ENCODE measurements around the gene PIGL. TPM values are rescaled to one million over a fixed set of nuclear protein-coding genes. Genes with fewer than 3 reads are reported as not detected.
"Not testable (repeated sequence)": the region's sequence is repeated elsewhere in the genome, so short reads cannot be mapped to it uniquely, and the experiment has no call there.

Gene PIGL
- total RNA-seq, 1 donor from 2014 or later, result 38.4 TPM

DNA sequence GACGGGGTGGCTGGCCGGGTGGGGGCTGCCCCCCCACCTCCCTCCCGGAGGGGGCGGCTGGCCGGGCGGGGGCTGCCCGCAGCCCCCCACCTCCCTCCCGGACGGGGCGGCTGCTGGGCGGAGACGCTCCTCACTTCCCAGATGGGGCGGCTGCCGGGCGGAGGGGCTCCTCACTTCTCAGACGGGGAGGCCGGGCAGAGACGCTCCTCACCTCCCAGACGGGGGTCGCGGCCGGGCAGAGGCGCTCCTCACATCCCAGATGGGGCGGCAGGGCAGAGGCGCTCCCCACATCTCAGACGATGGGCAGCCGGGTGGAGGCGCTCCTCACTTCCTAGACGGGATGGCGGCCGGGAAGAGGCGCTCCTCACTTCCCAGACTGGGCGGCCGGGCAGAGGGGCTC, 95.1 kb downstream of the PIGL start:
- DNase-seq, result not testable (repeated sequence)

- no peak for DNase-seq
Measured at GRCh38 chr17:16313139-16314090, 96.4 kb downstream of the PIGL start.

- DNase-seq, result no peak
Measured at GRCh38 chr17:16314189-16314588, 97.2 kb downstream of the PIGL start.

- DNase-seq, result no peak
Measured at GRCh38 chr17:16314859-16315258, 97.8 kb downstream of the PIGL start.

GRCh38 chr17:16319969-16320368, 103.0 kb downstream of the PIGL start:
- DNase-seq, result no peak

- DNase-seq, result no peak
Measured at GRCh38 chr17:16322636-16323035, 105.6 kb downstream of the PIGL start.

DNA sequence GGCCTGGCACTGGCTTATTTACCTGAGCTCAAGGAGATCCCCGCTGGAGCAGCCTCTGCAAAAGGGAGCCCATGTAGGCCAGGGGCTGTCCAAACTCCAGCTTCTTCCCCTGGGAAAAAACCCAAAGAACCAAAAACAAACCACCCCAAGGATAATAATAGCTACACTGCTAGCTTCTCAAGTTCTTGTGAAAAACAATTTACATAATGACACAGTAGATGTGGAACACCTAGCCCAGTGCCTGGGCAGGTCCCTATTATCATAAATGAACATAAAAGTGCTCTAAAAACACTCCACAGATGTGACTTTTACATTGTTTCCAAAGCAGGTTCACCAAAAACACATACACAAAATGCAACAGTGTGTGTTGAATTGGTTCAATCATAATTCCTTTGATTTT, 109.0 kb downstream of the PIGL start:
- DNase-seq, result no peak

GRCh38 chr17:16327018-16327417, 110.0 kb downstream of the PIGL start:
- no peak for DNase-seq

DNA sequence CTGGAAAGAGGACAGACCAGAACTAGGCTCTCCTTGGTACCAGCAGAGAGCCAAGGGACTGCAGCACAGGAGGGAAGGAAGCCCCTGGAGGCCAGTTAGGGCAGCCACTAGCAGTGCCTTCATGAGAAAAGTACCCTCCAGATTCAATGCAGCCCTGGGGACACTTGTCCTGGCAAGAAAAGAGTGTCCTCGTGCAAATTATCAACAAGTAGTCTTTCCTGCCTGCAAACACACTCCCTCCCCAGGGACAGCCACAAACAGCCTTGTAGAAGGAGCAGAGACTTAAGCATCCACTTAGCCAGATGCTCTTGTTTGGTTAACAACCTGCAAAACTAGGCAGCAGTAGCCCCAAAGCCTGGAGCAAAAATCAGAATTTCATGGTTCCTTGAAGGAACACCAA, 112.0 kb downstream of the PIGL start:
- peak; percentile 29 for DNase-seq

GRCh38 chr17:16329519-16330271, 112.7 kb downstream of the PIGL start:
- peak; percentile 26 for DNase-seq

DNA sequence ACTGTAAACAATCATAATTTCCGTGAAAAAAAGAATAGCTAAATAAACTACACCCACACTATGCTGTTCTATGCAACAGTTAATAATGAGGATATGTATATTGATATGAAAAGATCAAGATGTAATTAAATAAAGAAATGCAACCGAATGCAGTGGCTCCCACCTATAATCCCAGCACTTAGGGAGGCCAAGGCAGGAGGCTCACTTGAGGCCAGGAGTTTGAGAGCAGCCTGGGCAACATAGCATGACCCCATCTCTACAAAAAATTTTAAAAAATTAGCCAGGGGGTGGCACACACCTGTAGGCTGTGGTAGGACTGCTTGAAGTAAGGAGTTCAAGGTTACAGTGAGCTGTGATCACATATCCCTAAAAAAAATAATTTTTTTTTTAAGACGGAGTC, 121.4 kb downstream of the PIGL start:
- DNase-seq, result no peak

GRCh38 chr17:16339402-16339801, 122.4 kb downstream of the PIGL start:
- DNase-seq, result no peak

GRCh38 chr17:16339959-16340358, 122.9 kb downstream of the PIGL start:
- DNase-seq, result no peak

GRCh38 chr17:16342979-16343378, 126.0 kb downstream of the PIGL start:
- DNase-seq, result no peak

- DNase-seq, result no peak
Measured at GRCh38 chr17:16343569-16343968, 126.6 kb downstream of the PIGL start.

DNA sequence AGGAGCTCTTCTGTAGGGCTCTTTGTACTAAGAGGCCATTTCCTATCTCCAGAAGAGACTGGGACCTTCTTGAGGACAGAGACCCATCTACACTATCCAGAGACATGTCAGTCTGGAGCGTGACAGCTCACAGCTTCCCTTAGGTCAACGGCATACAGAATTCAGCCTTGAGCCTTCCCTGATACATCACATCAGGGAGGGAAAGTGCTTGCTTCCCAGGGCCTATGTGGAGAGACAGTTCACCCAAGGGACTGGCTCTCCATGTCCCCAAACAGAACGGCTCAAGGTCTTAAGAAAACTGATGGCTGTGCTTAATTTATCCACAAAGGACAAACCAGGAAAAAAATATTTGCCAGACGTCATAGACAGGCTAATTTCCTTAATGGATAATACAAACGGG, 128.6 kb downstream of the PIGL start:
- DNase-seq, result no peak

DNA sequence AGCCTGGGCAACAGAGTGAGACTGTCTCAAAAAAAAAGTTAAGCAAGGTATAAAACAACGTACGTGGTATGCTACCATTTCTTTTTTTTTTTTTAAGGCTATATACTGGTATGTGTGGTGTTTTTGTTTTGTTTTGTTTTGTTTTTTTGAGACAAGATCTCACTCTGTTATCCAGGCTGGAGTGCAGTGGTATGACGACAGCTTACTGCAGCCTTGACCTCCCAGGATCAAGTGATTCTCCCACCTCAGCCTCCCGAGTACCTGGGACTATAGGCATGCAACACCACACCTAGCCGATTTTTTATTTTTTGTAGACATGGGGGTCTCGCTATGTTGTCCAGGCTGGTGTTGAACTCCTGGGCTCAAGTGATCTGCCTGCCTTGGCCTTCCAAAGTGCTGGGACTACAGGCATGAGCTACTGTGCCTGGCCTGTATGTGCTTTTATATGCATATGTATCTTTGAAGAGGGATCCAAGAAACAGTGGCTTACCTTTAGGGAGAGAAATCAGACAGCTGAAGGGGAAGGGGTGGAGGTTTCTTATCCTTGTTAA, 129.8 kb downstream of the PIGL start:
- no peak for DNase-seq

- DNase-seq, result no peak
Measured at GRCh38 chr17:16348586-16348985, 131.6 kb downstream of the PIGL start.

- DNase-seq, result no peak
Measured at GRCh38 chr17:16349431-16349830, 132.4 kb downstream of the PIGL start.

DNA sequence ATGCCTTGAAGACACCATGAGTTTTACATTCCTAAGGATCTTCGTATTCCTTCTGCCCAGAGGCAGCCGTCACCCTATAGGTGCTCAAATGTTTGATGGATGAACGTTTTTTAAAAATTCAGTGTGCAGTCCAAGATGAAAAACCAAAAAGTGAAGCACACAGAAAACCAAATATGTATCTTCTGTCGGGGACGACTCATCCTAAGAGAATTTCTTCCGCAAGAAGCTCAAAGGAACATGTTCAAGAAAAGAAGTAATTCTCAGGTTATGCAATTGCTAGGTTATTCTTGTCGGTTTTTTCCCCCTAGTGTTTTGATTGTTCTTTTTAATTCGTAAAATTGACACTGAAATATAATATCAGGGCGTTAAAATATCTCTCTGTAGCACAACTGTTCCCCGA, 134.8 kb downstream of the PIGL start:
- DNase-seq, result no peak

DNA sequence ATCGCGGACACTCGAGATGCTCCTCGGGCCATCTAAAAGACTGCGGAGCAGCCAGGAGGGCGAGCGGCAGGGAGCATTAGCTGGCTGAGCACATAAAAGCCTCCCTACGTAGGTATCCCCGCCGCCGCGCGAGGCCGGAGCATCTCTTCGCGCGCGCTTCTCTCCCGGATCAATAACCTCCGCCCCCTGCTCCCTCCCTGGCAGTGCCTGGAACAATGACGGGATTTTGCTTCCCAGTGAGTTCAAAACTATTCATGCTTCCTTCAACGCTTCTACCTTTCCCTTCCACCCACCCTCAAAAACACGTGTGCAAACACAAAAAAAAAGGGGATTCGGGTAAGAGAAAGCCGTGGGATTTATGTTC, 135.3 kb downstream of the PIGL start:
- DNase-seq, result peak; percentile 64

- peak; percentile 65 for DNase-seq
Measured at GRCh38 chr17:16352667-16353316, 135.8 kb downstream of the PIGL start.
